OCI-LY7 (cell line): ENCODE measurements around the gene IPO8.

Source experiments
- CTCF ChIP-seq: fragments of 200-600 bp; sonication (generic); conservative IDR thresholded peaks from 2 replicates; pipeline ENCODE4 v1.5.1; 2014; ENCODE audit warnings: mild to moderate bottlenecking, antibody characterized with exemption, low read length, moderate library complexity, mixed read lengths
- EZH2phosphoT487 ChIP-seq: fragments of 200-600 bp; sonication (generic); IDR thresholded peaks from 2 replicates; pipeline ENCODE4 v1.6.1; 2018; ENCODE audit warnings: low read depth, borderline replicate concordance, mild to moderate bottlenecking, mixed run types, antibody characterized with exemption, low read length, moderate library complexity, mixed read lengths

DNA sequence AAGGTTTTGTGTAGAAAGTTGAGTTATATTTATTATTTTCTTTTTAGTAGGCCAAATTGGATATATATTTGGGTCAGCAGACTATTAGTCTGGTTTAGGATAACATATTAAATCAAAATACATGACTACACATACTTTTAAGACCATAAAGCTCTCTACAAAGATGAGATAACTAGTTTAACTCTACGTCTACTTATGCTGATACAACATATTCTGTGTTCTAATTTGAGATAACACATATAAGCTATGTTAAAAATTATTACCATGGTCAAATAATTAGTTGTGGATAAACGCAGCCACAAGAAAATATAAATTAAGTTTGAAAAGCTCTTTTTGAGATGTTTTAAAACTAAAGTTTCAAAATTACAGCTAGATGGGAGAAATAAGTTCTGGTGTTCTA, 55.3 kb downstream of the IPO8 start:
- TF ChIP-seq CTCF = no peak
- no peak for TF ChIP-seq EZH2phosphoT487
